A549 (cell line): ENCODE measurements around the gene SFXN1. TPM values are rescaled to one million over a fixed set of nuclear protein-coding genes. Genes with fewer than 3 reads are reported as not detected.
A peak's percentile ranks its signal among the peaks of the same experiment; 100 is the strongest.

Experiments
- ATAC-seq, 2 experiments: fragments of 200-7000 bp in 1 of 2; fragments of >200 bp in 1 of 2; cut with Nextera tagmentation in 1 of 2; cut with Tn5 transposase in 1 of 2; 3 replicates each; pipeline versions ENCODE4 v1.8.0 to v1.9.1; 2018 to 2020; ENCODE audit warnings: mild to moderate bottlenecking in 1 of 2, moderate library complexity in 1 of 2
- CTCF ChIA-PET: fragments of 300-600 bp; sonication (Branson Sonifier 250); formaldehyde crosslinking; extraction: SDS; loops from one replicate; lab custom pipeline; 2021; ENCODE audit warnings: antibody characterized with exemption, inconsistent platforms; lab: Yijun Ruan, JAX
- POLR2A ChIA-PET: fragments of 350-600 bp; formaldehyde crosslinking; extraction: SDS; loops from one replicate; lab custom pipeline; 2021; ENCODE audit warnings: antibody characterized with exemption, inconsistent platforms; lab: Yijun Ruan, JAX
- DNase-seq, 2 experiments: peaks; one replicate each; pipeline versions ENCODE4 v3.0.0 to v3.0.0-alpha.2; 2011 to 2016; ENCODE audit warnings: low read depth in 1 of 2, low spot score in 1 of 2
- FAIRE-seq: peaks from 2 replicates; lab custom pipeline; 2011; peaks lifted over from hg19 to GRCh38; lab: Jason Lieb, UNC
- H3K27ac ChIP-seq, 2 experiments: fragments of >200 bp; sonication (Bioruptor Twin); formaldehyde crosslinking; 3 replicates each; pipeline ENCODE4 v1.5.1; 2016 to 2017
- H3K4me1 ChIP-seq: fragments of >200 bp; sonication (Bioruptor Twin); formaldehyde crosslinking; 3 replicates; pipeline ENCODE4 v1.6.1; 2016
- H3K4me2 ChIP-seq: fragments of >200 bp; sonication (Bioruptor Twin); formaldehyde crosslinking; 3 replicates; pipeline ENCODE4 v1.6.1; 2016
- H3K4me3 ChIP-seq: fragments of >200 bp; sonication (Bioruptor Twin); formaldehyde crosslinking; 3 replicates; pipeline ENCODE4 v1.5.1; 2016
- H3K9me3 ChIP-seq: fragments of >200 bp; sonication (Bioruptor Twin); formaldehyde crosslinking; 3 replicates; pipeline ENCODE4 v1.6.1; 2016
- CBX2 ChIP-seq: fragments of 200-600 bp; sonication (generic); IDR thresholded peaks from 2 replicates; pipeline ENCODE4 v1.6.1; 2016; ENCODE audit warnings: low read depth, mild to moderate bottlenecking, borderline replicate concordance
- E2F6 ChIP-seq: IDR thresholded peaks from 2 replicates; pipeline ENCODE4 v1.6.1; 2012; ENCODE audit warnings: low read depth, borderline replicate concordance
- EP300 ChIP-seq, 2 experiments: fragments of >200 bp; sonication (Bioruptor Twin); formaldehyde crosslinking; IDR thresholded peaks; 2 replicates in 1 of 2; 3 replicates in 1 of 2; pipeline ENCODE4 v1.6.1; 2016 to 2017
- GATA3 ChIP-seq: IDR thresholded peaks from 2 replicates; pipeline ENCODE4 v1.6.1; 2012; ENCODE audit warnings: borderline replicate concordance
- HDAC2 ChIP-seq: fragments of 200-600 bp; sonication (generic); IDR thresholded peaks from 2 replicates; pipeline ENCODE4 v1.6.1; 2016
- HOXB5 ChIP-seq: fragments of 250-450 bp; sonication (Bioruptor Pico); IDR thresholded peaks from 2 replicates; pipeline ENCODE4 v1.5.0; 2020; ENCODE audit warnings: mild to moderate bottlenecking, moderate library complexity
- JUN ChIP-seq, 2 experiments: fragments of >200 bp; sonication (Bioruptor Twin); formaldehyde crosslinking; IDR thresholded peaks; 2 replicates in 1 of 2; 3 replicates in 1 of 2; pipeline ENCODE4 v1.6.1; 2016 to 2017
- MAX ChIP-seq: IDR thresholded peaks from 2 replicates; pipeline ENCODE4 v1.6.1; 2012
- MAZ ChIP-seq: fragments of 150-350 bp; IDR thresholded peaks from 2 replicates; pipeline ENCODE4 v1.6.1; 2014; ENCODE audit warnings: antibody characterized with exemption, low read depth, low read length, borderline replicate concordance
- POLR2A ChIP-seq: IDR thresholded peaks from 2 replicates; pipeline ENCODE4 v1.6.1; 2012; ENCODE audit warnings: mild to moderate bottlenecking, low read length
- POLR2AphosphoS2 ChIP-seq: conservative IDR thresholded peaks from 2 replicates; pipeline ENCODE4 v1.6.1; 2012; ENCODE audit warnings: low read length, improper control_type of control experiment, inconsistent platforms
- RAD21 ChIP-seq, 2 experiments: fragments of >200 bp in 1 of 2; sonication (Bioruptor Twin) in 1 of 2; formaldehyde crosslinking in 1 of 2; IDR thresholded peaks in 1 of 2; conservative IDR thresholded peaks in 1 of 2; 2 replicates in 1 of 2; 3 replicates in 1 of 2; pipeline ENCODE4 v1.6.1; 2012 to 2018; ENCODE audit warnings: inconsistent platforms in 1 of 2
- RFX5 ChIP-seq: fragments of 450-650 bp; IDR thresholded peaks from 2 replicates; pipeline ENCODE4 v1.7.1; 2014; ENCODE audit warnings: antibody characterized with exemption, mild to moderate bottlenecking, moderate library complexity
- SREBF2 ChIP-seq: fragments of 450-650 bp; IDR thresholded peaks from 2 replicates; pipeline ENCODE4 v1.6.1; 2014; ENCODE audit warnings: mild to moderate bottlenecking, moderate library complexity
- TP53 ChIP-seq: fragments of 250-450 bp; sonication (Bioruptor Pico); IDR thresholded peaks from 2 replicates; pipeline ENCODE4 v1.5.0; 2021; ENCODE audit warnings: mild to moderate bottlenecking, moderate library complexity
- WGBS: methylation state at CpG from one replicate; pipeline ENCODE4 v1.1.6; 2017; ENCODE audit errors: missing lambda C conversion rate; 5-methylcytosine and 5-hydroxymethylcytosine counted together
- polyA plus RNA-seq, 4 experiments: library from polyadenylated mRNA; depleted of rRNA in 3 of 4; stranded (reverse); fragments of >200 nt; fragmentation: RNase III in 1 of 4; extraction: RNeasy Plus Mini Kit Qiagen cat#74134 plus additional on column Dnase treatment in 1 of 4; gene quantifications; 2 replicates in 3 of 4; 3 replicates in 1 of 4; pipeline ENCODE4 v1.2.3, GENCODE V29; 2011 to 2017
- TF ChIP-seq, protein P1 (sequence below): fragments of 450-650 bp; IDR thresholded peaks from 2 replicates; pipeline ENCODE4 v1.6.1; 2014; ENCODE audit warnings: antibody characterized with exemption
- TF ChIP-seq, protein P2 (sequence below): fragments of >200 bp; sonication (Bioruptor Twin); formaldehyde crosslinking; IDR thresholded peaks from 3 replicates; pipeline ENCODE4 v1.5.1; 2016
- TF ChIP-seq, protein P3 (sequence below): fragments of >200 bp; sonication (Bioruptor Twin); formaldehyde crosslinking; IDR thresholded peaks from 3 replicates; pipeline ENCODE4 v1.6.1; 2016

The SFXN1 gene
- polyA plus RNA-seq, 2 of the 4 experiments (the other 2 are of a cell fraction), result 79.6 to 190 TPM

DNA sequence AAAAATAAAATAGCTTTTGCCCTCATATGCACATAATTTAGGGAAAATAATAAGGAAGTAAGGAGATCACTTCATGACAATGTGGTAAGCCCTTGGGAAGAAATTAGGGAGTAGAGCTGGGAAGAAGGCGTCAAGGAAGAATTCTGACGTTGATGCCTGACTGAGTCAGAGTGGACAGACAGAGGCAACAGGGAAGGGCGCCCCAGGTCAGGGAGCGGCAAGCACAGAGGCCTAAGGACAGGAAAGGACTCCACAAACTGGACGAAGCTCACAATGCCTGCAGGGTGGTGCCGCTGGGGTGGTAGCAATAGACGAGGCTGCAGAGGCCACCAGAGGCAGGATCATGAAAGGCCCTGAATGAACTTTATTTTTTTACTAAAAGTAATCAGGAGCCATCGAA lies 42.0 kb upstream of the SFXN1 start:
- Histone ChIP-seq H3K27ac (no peak overlapping the region), H3K4me1 (peaks cover 14% of the 10 kb centered on the region; the same call in 1 of the 3 replicates), H3K9me3 (no peaks in the 10 kb centered on the region), H3K4me3 (no peak overlapping the region), H3K4me2 (no peak overlapping the region)
- CTCF ChIA-PET, result interaction anchor here (1.8 to 2.0 kb wide), 2 partner anchors 28 to 58 kb away, joined by 4 read pairs; no protein-coding TSS in a partner anchor
- ATAC-seq (no peak), DNase-seq (peak in 1 of 2 experiments; percentile 13), FAIRE-seq (no peak)
- POLR2A ChIA-PET, result no interaction called here
- TF ChIP-seq RAD21 (conservative IDR thresholded peaks at IDR 0.05 in 1 of 2, IDR thresholded peaks at IDR 0.05 in 1 of 2) (no peak), MAZ (no peak), E2F6 (no peak), RFX5 (no peak), CBX2 (no peak), EP300 (IDR thresholded peaks at IDR 0.05) (no peak), POLR2AphosphoS2 (no peak), JUN (IDR thresholded peaks at IDR 0.05) (no peak), HOXB5 (no peak), SREBF2 (no peak)
- TF ChIP-seq, protein P1, sequence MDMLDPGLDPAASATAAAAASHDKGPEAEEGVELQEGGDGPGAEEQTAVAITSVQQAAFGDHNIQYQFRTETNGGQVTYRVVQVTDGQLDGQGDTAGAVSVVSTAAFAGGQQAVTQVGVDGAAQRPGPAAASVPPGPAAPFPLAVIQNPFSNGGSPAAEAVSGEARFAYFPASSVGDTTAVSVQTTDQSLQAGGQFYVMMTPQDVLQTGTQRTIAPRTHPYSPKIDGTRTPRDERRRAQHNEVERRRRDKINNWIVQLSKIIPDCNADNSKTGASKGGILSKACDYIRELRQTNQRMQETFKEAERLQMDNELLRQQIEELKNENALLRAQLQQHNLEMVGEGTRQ, result no peak
- TF ChIP-seq, protein P2, sequence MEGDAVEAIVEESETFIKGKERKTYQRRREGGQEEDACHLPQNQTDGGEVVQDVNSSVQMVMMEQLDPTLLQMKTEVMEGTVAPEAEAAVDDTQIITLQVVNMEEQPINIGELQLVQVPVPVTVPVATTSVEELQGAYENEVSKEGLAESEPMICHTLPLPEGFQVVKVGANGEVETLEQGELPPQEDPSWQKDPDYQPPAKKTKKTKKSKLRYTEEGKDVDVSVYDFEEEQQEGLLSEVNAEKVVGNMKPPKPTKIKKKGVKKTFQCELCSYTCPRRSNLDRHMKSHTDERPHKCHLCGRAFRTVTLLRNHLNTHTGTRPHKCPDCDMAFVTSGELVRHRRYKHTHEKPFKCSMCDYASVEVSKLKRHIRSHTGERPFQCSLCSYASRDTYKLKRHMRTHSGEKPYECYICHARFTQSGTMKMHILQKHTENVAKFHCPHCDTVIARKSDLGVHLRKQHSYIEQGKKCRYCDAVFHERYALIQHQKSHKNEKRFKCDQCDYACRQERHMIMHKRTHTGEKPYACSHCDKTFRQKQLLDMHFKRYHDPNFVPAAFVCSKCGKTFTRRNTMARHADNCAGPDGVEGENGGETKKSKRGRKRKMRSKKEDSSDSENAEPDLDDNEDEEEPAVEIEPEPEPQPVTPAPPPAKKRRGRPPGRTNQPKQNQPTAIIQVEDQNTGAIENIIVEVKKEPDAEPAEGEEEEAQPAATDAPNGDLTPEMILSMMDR, result no peak
- TF ChIP-seq, protein P3, sequence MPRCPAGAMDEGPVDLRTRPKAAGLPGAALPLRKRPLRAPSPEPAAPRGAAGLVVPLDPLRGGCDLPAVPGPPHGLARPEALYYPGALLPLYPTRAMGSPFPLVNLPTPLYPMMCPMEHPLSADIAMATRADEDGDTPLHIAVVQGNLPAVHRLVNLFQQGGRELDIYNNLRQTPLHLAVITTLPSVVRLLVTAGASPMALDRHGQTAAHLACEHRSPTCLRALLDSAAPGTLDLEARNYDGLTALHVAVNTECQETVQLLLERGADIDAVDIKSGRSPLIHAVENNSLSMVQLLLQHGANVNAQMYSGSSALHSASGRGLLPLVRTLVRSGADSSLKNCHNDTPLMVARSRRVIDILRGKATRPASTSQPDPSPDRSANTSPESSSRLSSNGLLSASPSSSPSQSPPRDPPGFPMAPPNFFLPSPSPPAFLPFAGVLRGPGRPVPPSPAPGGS, result no peak
- 57% methylated on average over 8 of the region's 8 CpGs for WGBS

- Histone ChIP-seq H3K27ac (no peak overlapping the region), H3K4me3 (no peak overlapping the region), H3K4me2 (no peak overlapping the region), H3K4me1 (peaks cover 14% of the 10 kb centered on the region; the same call in 1 of the 3 replicates), H3K9me3 (no peaks in the 10 kb centered on the region)
- FAIRE-seq (no peak), DNase-seq (no peak), ATAC-seq (no peak)
- TF ChIP-seq GATA3, result no peak
- no peak for TF ChIP-seq TP53
- TF ChIP-seq MAX, result no peak
- no peak for TF ChIP-seq POLR2A
- 0 out of 2 replicates have a peak, but pooled peaks have one; percentile 50 for TF ChIP-seq HDAC2
- CTCF ChIA-PET, result interaction anchor here (2.0 to 5.3 kb wide), 2 partner anchors 26 to 487 kb away, joined by 4 to 27 read pairs; no protein-coding TSS in a partner anchor
- POLR2A ChIA-PET, result no interaction called here
- WGBS, result 81% methylated on average over 3 of the region's 3 CpGs
These were observed 40.0 kb upstream of the SFXN1 start for GRCh38 chr5:175438234-175438857.
